K562 (cell line): ENCODE measurements around the gene UGT1A3. TPM values are rescaled to one million over a fixed set of nuclear protein-coding genes. Genes with fewer than 3 reads are reported as not detected.

Source experiments
- ATAC-seq: fragments of 200-7000 bp; cut with Tn5 transposase; 3 replicates; pipeline ENCODE4 v1.9.1; 2020; ENCODE audit warnings: moderate library complexity
- BruUV-seq: library from RNA; stranded (reverse); fragments of 400-500 nt; replicated peaks from 2 replicates; lab custom pipeline; 2021; lab: Mats Ljungman, UMichigan
- CTCF ChIA-PET: fragments of 300-600 bp; formaldehyde crosslinking; extraction: SDS; loops from one replicate; lab custom pipeline; 2021; ENCODE audit warnings: low intra/inter-chr PET ratio; lab: Yijun Ruan, JAX
- POLR2A ChIA-PET: fragments of 300-600, 350-650 bp; sonication (Branson Sonifier 250); formaldehyde crosslinking; extraction: SDS; loops from one replicate; lab custom pipeline; 2021; ENCODE audit warnings: antibody characterized with exemption, inconsistent platforms; lab: Yijun Ruan, JAX
- DNase-seq, 4 experiments: peaks; one replicate each; pipeline versions ENCODE4 v3.0.0 to v3.0.0-alpha.2; 2011 to 2018; ENCODE audit warnings: low spot score in 3 of 4, mixed read lengths in 3 of 4; ENCODE audit errors: extremely low read depth in 1 of 4
- FAIRE-seq: peaks from 2 replicates; lab custom pipeline; 2011; peaks lifted over from hg19 to GRCh38; lab: Jason Lieb, UNC
- H2AFZ ChIP-seq: 2 replicates; pipeline ENCODE4 v1.6.0; 2011; ENCODE audit warnings: low read depth, low read length, control low read depth, inconsistent platforms
- H3K27ac ChIP-seq: fragments of 200-600 bp; 3 replicates; pipeline ENCODE4 v1.8.0; 2011; ENCODE audit warnings: low read depth, mild to moderate bottlenecking, control low read depth, inconsistent platforms, low read length, moderate library complexity, mixed read lengths; ENCODE audit errors: extremely low read depth
- H3K27me3 ChIP-seq, 2 experiments: fragments of 300-600 bp in 1 of 2; 2 replicates in 1 of 2; 3 replicates in 1 of 2; pipeline versions ENCODE4 v1.6.0 to v1.8.0; 2011; ENCODE audit warnings: inconsistent platforms in 2 of 2, low read length in 2 of 2, mild to moderate bottlenecking in 1 of 2, mixed read lengths in 1 of 2, moderate library complexity in 1 of 2; ENCODE audit not compliant: control insufficient read depth in 2 of 2, insufficient read depth in 2 of 2
- H3K36me3 ChIP-seq: fragments of 300-600 bp; 3 replicates; pipeline ENCODE4 v1.8.0; 2011; ENCODE audit warnings: mild to moderate bottlenecking, low read length, inconsistent platforms; ENCODE audit not compliant: control insufficient read depth, insufficient read depth
- H3K4me1 ChIP-seq, 2 experiments: fragments of 200-600 bp in 1 of 2; replicated peaks in 1 of 2; 2 replicates in 1 of 2; 3 replicates in 1 of 2; pipeline versions ENCODE4 v1.5.1 to v1.8.0; 2011; ENCODE audit warnings: inconsistent platforms in 2 of 2, low read length in 2 of 2, mild to moderate bottlenecking in 1 of 2, mixed read lengths in 1 of 2, moderate library complexity in 1 of 2; ENCODE audit not compliant: control insufficient read depth in 2 of 2, insufficient read depth in 2 of 2
- H3K4me2 ChIP-seq: 2 replicates; pipeline ENCODE4 v1.6.1; 2011; ENCODE audit warnings: low read length, control low read depth, inconsistent platforms, mixed read lengths; ENCODE audit not compliant: insufficient read depth
- H3K4me3 ChIP-seq: fragments of 200-600 bp; sonication (generic), shearing (Covaris generic); 2 replicates; pipeline ENCODE4 v1.5.1; 2016; ENCODE audit warnings: control low read depth, inconsistent platforms
- H3K79me2 ChIP-seq: fragments of 200-600 bp; 3 replicates; pipeline ENCODE4 v1.8.0; 2011; ENCODE audit warnings: low read length, inconsistent platforms; ENCODE audit not compliant: control insufficient read depth, insufficient read depth
- H3K9ac ChIP-seq, 2 experiments: 2 replicates each; pipeline versions ENCODE4 v1.6.0 to v1.6.1; 2011; ENCODE audit warnings: low read depth in 2 of 2, low read length in 2 of 2, control low read depth in 1 of 2, inconsistent platforms in 1 of 2, mild to moderate bottlenecking in 1 of 2, mixed read lengths in 1 of 2; ENCODE audit not compliant: insufficient read depth in 1 of 2
- H3K9me1 ChIP-seq: one replicate; pipeline ENCODE4 v1.6.0; 2011; ENCODE audit warnings: inconsistent platforms, mild to moderate bottlenecking, low read length, moderate library complexity; ENCODE audit not compliant: control insufficient read depth, insufficient read depth
- H3K9me3 ChIP-seq: replicated peaks from 2 replicates; pipeline ENCODE4 v1.5.1; 2011; ENCODE audit warnings: low read depth, low read length, inconsistent platforms; ENCODE audit not compliant: control insufficient read depth, insufficient read depth
- H4K20me1 ChIP-seq: replicated peaks from 2 replicates; pipeline ENCODE4 v1.6.1; 2011; ENCODE audit warnings: low read length, inconsistent platforms, mixed read lengths; ENCODE audit not compliant: control insufficient read depth, insufficient read depth
- ARHGAP35 ChIP-seq: fragments of 450-650 bp; IDR thresholded peaks from 2 replicates; pipeline ENCODE4 v1.6.1; 2018; ENCODE audit not compliant: partially characterized antibody
- CCAR2 ChIP-seq: fragments of 200-400 bp; formaldehyde crosslinking; IDR thresholded peaks from 2 replicates; pipeline ENCODE4 v1.6.1; 2017; ENCODE audit warnings: mild to moderate bottlenecking, low read depth, low read length
- FOXA1 ChIP-seq: fragments of 450-650 bp; IDR thresholded peaks from 2 replicates; pipeline ENCODE4 v1.6.1; 2016; ENCODE audit warnings: mild to moderate bottlenecking, borderline replicate concordance
- FOXJ3 ChIP-seq: sonication (generic); formaldehyde crosslinking; IDR thresholded peaks from 2 replicates; pipeline ENCODE4 v1.4.0; 2020; ENCODE audit warnings: mild to moderate bottlenecking, missing genetic modification reagents
- KLF10 ChIP-seq: fragments of 250-450 bp; sonication (Bioruptor Pico); IDR thresholded peaks from 2 replicates; pipeline ENCODE4 v1.6.1; 2021; ENCODE audit warnings: matching md5 sums
- MYC ChIP-seq, 2 experiments: fragments of 250-450 bp in 1 of 2; sonication (Bioruptor Pico) in 1 of 2; IDR thresholded peaks; 2 replicates each; pipeline versions ENCODE4 v1.5.1 to v1.6.1; 2012 to 2021; ENCODE audit warnings: low read depth in 2 of 2, borderline replicate concordance in 1 of 2, improper control_type of control experiment in 1 of 2, low read length in 1 of 2, mild to moderate bottlenecking in 1 of 2, moderate library complexity in 1 of 2
- NR2C1 ChIP-seq, 2 experiments: fragments of 450-650 bp; IDR thresholded peaks; 2 replicates each; pipeline ENCODE4 v1.6.1; 2017; ENCODE audit warnings: mild to moderate bottlenecking in 2 of 2, antibody characterized with exemption in 1 of 2, inconsistent platforms in 1 of 2, missing compliant biosample characterization in 1 of 2, missing genetic modification characterization in 1 of 2
- PCBP1 ChIP-seq: fragments of 200-400 bp; formaldehyde crosslinking; IDR thresholded peaks from 2 replicates; pipeline ENCODE4 v1.6.1; 2018; ENCODE audit warnings: mild to moderate bottlenecking, low read depth, low read length; ENCODE audit not compliant: poor library complexity, severe bottlenecking
- RBFOX2 ChIP-seq: fragments of 200-400 bp; formaldehyde crosslinking; IDR thresholded peaks from 2 replicates; pipeline ENCODE4 v1.6.1; 2017; ENCODE audit warnings: low read depth, mild to moderate bottlenecking, low read length, moderate library complexity
- SAFB ChIP-seq: fragments of 200-400 bp; formaldehyde crosslinking; IDR thresholded peaks from 2 replicates; pipeline ENCODE4 v1.6.1; 2017; ENCODE audit warnings: low read depth, low read length, borderline replicate concordance
- SREBF1 ChIP-seq: fragments of 150-350 bp; IDR thresholded peaks from 2 replicates; pipeline ENCODE4 v1.6.1; 2014; ENCODE audit warnings: antibody characterized with exemption, low read depth, low read length, borderline replicate concordance
- SRSF7 ChIP-seq: fragments of 200-400 bp; formaldehyde crosslinking; optimal IDR thresholded peaks from 2 replicates; pipeline ENCODE3; 2017; ENCODE audit warnings: mild to moderate bottlenecking, low read depth, low read length
- TAL1 ChIP-seq: fragments of 450-650 bp; IDR thresholded peaks from 2 replicates; pipeline ENCODE4 v1.6.1; 2016; ENCODE audit warnings: mild to moderate bottlenecking
- TEAD1 ChIP-seq, 2 experiments: fragments of 450-650 bp in 1 of 2; sonication (generic) in 1 of 2; formaldehyde crosslinking; IDR thresholded peaks; 2 replicates each; pipeline versions ENCODE4 v1.4.0 to v1.8.0; 2020 to 2022; ENCODE audit warnings: mild to moderate bottlenecking in 2 of 2, missing genetic modification reagents in 1 of 2
- ZFX ChIP-seq: sonication (generic); formaldehyde crosslinking; IDR thresholded peaks from 2 replicates; pipeline ENCODE4 v1.8.0; 2022; ENCODE audit warnings: mild to moderate bottlenecking, missing genetic modification reagents, moderate library complexity
- ZNF165 ChIP-seq: fragments of 250-450 bp; sonication (Bioruptor Pico); IDR thresholded peaks from 2 replicates; pipeline ENCODE4 v1.4.0; 2020; ENCODE audit warnings: borderline replicate concordance
- WGBS: fragments of 100-300 bp; shearing (Covaris generic); methylation state at CpG from one replicate; pipeline ENCODE4 v1.1.6; 2016; ENCODE audit warnings: low coverage, mixed read lengths; ENCODE audit not compliant: insufficient coverage; ENCODE audit errors: missing lambda C conversion rate; 5-methylcytosine and 5-hydroxymethylcytosine counted together
- in situ Hi-C: fragments of 300-500 bp; cut with MboI; formaldehyde crosslinking; loops from 4 replicates; pipeline ENCODE4 v1.15.0; 2018; ENCODE audit warnings: inconsistent platforms, mixed read lengths
- intact Hi-C: fragments of 100-400 bp; cut with micrococcal nuclease; formaldehyde crosslinking; loops from 2 replicates; pipeline ENCODE4 v1.14.2; 2022
- polyA plus RNA-seq, 8 experiments: library from polyadenylated mRNA; depleted of rRNA in 4 of 8; stranded (reverse) in 5 of 8; unstranded in 3 of 8; fragments of >200 nt; fragmentation: Nextera tagmentation in 2 of 8; fragmentation: Illumina TruSeq in 1 of 8; extraction: Ambion mirVana in 2 of 8; extraction: Trizol in 1 of 8; gene quantifications; 2 replicates each; pipeline versions ENCODE4 v1.2.1 to v1.2.3, GENCODE V29; 2011 to 2014; ENCODE audit warnings: inconsistent platforms in 1 of 8, missing spikeins in 1 of 8
- total RNA-seq, 7 experiments: library from RNA; depleted of rRNA in 6 of 7; stranded (reverse); fragments of >200 nt in 6 of 7; fragmentation: Illumina TruSeq in 2 of 7; extraction: Trizol in 2 of 7; gene quantifications; 2 replicates each; pipeline versions ENCODE4 v1.2.1 to v1.2.3, GENCODE V29; 2011 to 2021; ENCODE audit warnings: low replicate concordance in 1 of 7
- TF ChIP-seq, protein P1 (sequence below): sonication (generic); formaldehyde crosslinking; IDR thresholded peaks from 2 replicates; pipeline ENCODE4 v1.8.0; 2022; ENCODE audit warnings: mild to moderate bottlenecking, missing genetic modification reagents
- TF ChIP-seq, protein P2 (sequence below): fragments of 150-350 bp; conservative IDR thresholded peaks from 2 replicates; pipeline ENCODE4 v1.6.1; 2014; ENCODE audit warnings: low read length

Gene UGT1A3
- total and polyA plus RNA-seq, 9 of the 15 experiments (the other 6 are each of a cell fraction or from before 2014, with no cell fraction given): not detected

DNA sequence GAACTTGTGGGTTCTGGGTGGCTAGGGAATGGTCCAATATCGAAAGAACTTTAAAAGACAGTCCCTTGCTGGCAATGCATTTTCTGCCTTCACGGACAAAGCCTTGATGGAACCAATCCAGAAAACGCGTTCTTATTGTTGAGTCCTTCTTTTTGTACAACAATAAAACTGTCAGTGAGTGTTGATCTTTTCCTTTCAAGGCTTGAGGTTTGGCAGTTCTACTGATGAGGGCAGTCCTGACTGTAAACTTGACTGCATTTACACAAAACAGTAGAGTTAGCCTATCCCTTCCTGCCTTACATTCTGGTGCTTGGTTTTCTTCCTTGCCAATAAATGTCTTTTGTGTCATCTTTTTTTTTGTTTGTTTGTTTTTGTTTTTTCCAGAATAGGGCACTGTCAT, 49.6 kb upstream of the UGT1A3 start:
- no peaks in the 10 kb centered on the region for H3K9me1 ChIP-seq
- no peak for TF ChIP-seq TEAD1 (CRISPR knock-in tag; IDR thresholded peaks at IDR 0.05)
- TF ChIP-seq MYC (IDR thresholded peaks at IDR 0.05; ENCODE audit: low read depth, low read length): no peak
- TF ChIP-seq MYC (CRISPR knock-in tag; IDR thresholded peaks at IDR 0.05; ENCODE audit: borderline replicate concordance, low read depth): no peak
- TF ChIP-seq KLF10 (CRISPR knock-in tag): no peak
- TF ChIP-seq CCAR2: no peak
- no peak for TF ChIP-seq FOXA1
- TF ChIP-seq SAFB: no peak
- TF ChIP-seq TAL1: no peak
- TF ChIP-seq, protein P1, sequence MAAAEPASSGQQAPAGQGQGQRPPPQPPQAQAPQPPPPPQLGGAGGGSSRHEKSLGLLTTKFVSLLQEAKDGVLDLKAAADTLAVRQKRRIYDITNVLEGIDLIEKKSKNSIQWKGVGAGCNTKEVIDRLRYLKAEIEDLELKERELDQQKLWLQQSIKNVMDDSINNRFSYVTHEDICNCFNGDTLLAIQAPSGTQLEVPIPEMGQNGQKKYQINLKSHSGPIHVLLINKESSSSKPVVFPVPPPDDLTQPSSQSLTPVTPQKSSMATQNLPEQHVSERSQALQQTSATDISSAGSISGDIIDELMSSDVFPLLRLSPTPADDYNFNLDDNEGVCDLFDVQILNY: no peak
- no peak for TF ChIP-seq ZNF165
- TF ChIP-seq SREBF1: no peak
- TF ChIP-seq ARHGAP35: no peak
- TF ChIP-seq, protein P2, sequence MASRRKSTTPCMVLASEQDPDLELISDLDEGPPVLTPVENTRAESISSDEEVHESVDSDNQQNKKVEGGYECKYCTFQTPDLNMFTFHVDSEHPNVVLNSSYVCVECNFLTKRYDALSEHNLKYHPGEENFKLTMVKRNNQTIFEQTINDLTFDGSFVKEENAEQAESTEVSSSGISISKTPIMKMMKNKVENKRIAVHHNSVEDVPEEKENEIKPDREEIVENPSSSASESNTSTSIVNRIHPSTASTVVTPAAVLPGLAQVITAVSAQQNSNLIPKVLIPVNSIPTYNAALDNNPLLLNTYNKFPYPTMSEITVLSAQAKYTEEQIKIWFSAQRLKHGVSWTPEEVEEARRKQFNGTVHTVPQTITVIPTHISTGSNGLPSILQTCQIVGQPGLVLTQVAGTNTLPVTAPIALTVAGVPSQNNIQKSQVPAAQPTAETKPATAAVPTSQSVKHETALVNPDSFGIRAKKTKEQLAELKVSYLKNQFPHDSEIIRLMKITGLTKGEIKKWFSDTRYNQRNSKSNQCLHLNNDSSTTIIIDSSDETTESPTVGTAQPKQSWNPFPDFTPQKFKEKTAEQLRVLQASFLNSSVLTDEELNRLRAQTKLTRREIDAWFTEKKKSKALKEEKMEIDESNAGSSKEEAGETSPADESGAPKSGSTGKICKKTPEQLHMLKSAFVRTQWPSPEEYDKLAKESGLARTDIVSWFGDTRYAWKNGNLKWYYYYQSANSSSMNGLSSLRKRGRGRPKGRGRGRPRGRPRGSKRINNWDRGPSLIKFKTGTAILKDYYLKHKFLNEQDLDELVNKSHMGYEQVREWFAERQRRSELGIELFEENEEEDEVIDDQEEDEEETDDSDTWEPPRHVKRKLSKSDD: no peak
- TF ChIP-seq NR2C1 (IDR thresholded peaks at IDR 0.05): no peak
- TF ChIP-seq NR2C1 (tag; IDR thresholded peaks at IDR 0.05): no peak
- TF ChIP-seq RBFOX2: no peak
- TF ChIP-seq PCBP1: no peak
- no peak for TF ChIP-seq FOXJ3 (CRISPR knock-in tag)
- TF ChIP-seq ZFX: no peak
- no peak for TF ChIP-seq SRSF7
- TF ChIP-seq, all 486 proteins: peak for 0
- H3K27ac ChIP-seq: no peak overlapping the region
- DNase-seq (no peak), ATAC-seq (no peak), FAIRE-seq (no peak)
- in situ Hi-C loops: no loop called here
- ChIA-PET POLR2A (interaction anchor here (1.5 kb wide), 1 partner anchor 11 kb away, joined by 5 read pairs; no protein-coding TSS in a partner anchor), CTCF (no interaction called here)
- H3K4me3 ChIP-seq: no peak overlapping the region
- no peak overlapping the region for H2AFZ ChIP-seq
- H4K20me1 ChIP-seq: no peaks in the 10 kb centered on the region
- H3K4me2 ChIP-seq: no peak overlapping the region
- H3K79me2 ChIP-seq: no peaks in the 10 kb centered on the region
- H3K27me3 ChIP-seq: no peaks in the 10 kb centered on the region
- H3K9ac ChIP-seq: no peak overlapping the region
- no peaks in the 10 kb centered on the region for H3K36me3 ChIP-seq
- H3K9me3 ChIP-seq: no peaks in the 10 kb centered on the region
- intact Hi-C loops: no loop called here
- H3K4me1 ChIP-seq: no peaks in the 10 kb centered on the region
- BruUV-seq: no TSS peak
- 0% methylated on average over 4 of the region's 4 CpGs for WGBS
